Gastroesophageal sphincter (tissue), 3 donors: ENCODE results near the gene NR2C2.

Experiments used
- CTCF ChIP-seq, 4 experiments: fragments of 200-600 bp in 2 of 4; fragments of 450-650 bp in 2 of 4; sonication (generic) in 1 of 4; IDR thresholded peaks; one replicate each; pipeline ENCODE4 v1.5.1; 2017 to 2019; ENCODE audit warnings: antibody characterized with exemption in 4 of 4, mild to moderate bottlenecking in 2 of 4, moderate library complexity in 2 of 4
- EP300 ChIP-seq: sonication (generic); formaldehyde crosslinking; IDR thresholded peaks from one replicate; pipeline ENCODE4 v1.6.1; 2017; ENCODE audit warnings: antibody characterized with exemption, mild to moderate bottlenecking
- POLR2A ChIP-seq, 2 donors: fragments of 450-650 bp; IDR thresholded peaks; one replicate each; pipeline ENCODE4 v1.6.1; 2017; ENCODE audit warnings: antibody characterized with exemption in 2 of 2, mild to moderate bottlenecking in 2 of 2, moderate library complexity in 1 of 2
- POLR2AphosphoS5 ChIP-seq: sonication (generic); formaldehyde crosslinking; IDR thresholded peaks from one replicate; pipeline ENCODE4 v1.6.1; 2017; ENCODE audit warnings: antibody characterized with exemption

GRCh38 chr3:15043408-15044171 is 96.2 kb downstream of the NR2C2 start:
- no peak for TF ChIP-seq POLR2A (IDR thresholded peaks at IDR 0.05)
- no peak for TF ChIP-seq CTCF (IDR thresholded peaks at IDR 0.05)
- no peak for TF ChIP-seq POLR2AphosphoS5
- TF ChIP-seq EP300, result no peak
